ENCODE data around the gene ITGA11.

ITGA11 gene

DNA sequence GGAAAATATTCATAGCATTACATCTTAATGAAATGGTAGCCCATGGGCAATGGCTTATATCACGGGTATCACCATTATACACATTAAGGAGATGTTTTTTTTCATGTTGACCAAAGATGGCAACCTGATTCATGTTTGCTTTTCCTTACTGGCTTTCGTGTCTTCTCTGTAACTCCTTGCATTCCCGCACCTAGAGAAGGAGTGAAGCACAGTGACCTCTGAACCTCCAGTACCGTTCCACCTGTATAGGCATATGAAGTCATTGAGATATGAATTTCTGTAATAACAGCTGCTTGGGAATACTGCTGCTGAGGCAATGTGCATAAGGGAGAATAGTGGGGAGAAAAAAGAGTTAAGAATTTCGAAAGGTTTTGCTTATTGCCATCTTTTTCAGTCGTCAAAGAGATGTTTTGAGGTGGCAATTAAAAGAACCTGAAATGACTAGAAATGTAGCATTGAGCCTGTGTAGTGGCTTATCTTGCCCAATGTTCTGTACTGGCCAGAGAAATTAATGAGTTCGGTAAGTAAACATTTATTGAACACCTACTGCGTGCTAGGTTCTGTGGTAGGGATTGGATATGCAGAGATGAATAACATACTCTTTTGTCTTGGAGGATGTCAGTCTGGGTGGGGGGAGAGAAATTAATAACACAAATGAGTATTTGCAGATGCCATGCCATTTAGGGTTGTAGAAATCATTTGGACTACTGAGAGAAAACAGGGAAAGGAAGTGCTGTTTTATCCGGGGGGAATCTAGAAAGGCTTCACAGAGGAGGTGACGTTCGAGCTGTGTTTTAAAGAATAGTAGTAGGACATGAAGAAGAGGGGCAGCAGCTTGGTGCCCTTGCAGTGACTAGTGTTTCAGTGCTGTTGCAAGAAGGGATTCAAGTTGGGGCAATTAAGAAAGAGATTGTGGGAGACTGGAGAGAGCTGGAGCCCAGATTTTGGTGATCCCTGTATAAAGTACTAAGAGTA lies 151.9 kb downstream of the ITGA11 start:
- no peak for DNase-seq

DNA sequence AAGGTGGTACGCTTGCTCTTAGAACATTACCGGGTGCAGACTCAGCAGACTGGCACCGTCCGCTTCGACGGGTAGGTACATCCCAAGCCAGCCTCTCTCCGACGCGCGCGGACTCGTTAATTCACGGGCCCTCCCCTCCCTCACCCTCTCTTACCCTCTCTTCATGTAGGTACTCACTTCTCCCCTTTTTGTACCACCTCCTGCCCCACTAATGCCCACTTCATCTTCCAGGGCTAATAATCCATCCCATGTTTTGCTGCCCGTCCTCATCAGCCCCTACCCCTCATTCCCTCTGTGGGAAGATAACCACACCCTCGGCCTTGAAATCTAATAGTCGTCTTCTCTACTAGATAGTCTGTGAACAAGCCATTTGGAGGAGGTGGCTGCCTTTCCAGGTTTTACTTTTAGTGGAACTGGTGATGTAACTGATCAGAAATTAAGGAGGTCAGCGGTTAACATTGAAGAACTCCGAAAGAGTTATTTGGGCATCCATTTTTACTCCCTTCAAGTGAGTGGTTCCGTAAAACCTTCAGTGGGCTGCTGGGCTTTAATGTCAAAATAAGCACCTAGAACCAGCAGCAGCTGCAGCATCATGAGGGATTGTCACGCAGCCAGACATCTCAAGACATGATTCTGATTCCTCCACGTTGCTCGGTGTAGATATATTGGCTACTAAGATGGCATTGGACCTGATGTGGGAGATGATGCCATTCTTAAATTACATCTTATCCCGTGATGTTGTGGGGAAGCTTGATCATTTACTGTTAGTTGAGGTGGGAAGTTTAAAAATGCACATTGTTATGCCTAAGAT lies 153.2 kb downstream of the ITGA11 start:
- DNase-seq, result no peak

DNA sequence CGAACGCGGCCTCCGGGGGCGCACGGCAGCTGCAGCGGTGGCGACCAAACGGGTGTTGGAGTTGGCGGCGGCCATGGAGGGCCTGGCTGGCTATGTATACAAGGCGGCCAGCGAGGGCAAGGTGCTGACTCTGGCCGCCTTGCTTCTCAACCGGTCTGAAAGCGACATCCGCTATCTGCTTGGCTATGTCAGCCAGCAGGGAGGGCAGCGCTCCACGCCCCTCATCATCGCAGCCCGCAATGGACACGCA lies 153.7 kb downstream of the ITGA11 start:
- peak; percentile 66 for DNase-seq

DNA sequence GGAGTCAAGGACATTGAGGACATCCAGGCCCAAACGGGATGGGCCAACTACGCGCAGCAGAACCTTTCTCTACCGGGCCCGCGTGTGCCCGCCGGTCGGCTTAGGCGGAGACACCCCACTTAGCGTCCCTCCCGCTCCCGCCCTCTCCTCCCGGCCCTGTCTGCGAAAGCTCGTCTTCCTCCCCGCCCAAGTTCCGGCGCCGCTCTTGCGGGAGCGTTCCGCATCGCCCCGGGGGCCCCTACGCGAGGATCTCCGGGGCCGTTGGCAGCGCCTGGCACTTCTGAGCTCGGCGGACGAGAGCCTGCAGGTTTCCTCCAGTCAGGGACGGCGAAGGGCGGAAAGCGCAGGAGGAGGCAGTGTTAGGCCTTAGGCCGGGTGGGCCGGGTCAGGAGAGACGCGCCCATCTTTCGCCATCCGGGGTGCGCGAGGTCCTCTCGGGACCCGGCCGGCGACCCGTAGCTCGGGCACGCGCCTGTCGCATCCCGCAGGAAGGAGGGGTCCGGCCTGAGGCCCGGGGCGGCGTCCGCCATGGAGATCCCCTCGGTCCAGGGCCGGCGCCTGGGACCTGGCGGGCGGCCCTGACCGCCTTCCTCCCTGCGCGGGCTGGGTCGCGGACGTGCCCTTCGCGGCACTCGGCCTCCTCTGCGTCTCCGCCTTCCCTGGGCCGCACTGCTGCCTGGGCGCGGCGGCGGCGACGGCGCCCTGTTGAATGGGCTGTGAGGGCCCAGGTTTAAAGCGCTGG lies 154.2 kb downstream of the ITGA11 start, which contains the start of gene FEM1B:
TSS of gene FEM1B (plus strand) at position 143 of the 742 bp plus-strand sequence. CDS start 673 bp downstream, outside the sequence.
- DNase-seq, result peak; percentile 88

DNA sequence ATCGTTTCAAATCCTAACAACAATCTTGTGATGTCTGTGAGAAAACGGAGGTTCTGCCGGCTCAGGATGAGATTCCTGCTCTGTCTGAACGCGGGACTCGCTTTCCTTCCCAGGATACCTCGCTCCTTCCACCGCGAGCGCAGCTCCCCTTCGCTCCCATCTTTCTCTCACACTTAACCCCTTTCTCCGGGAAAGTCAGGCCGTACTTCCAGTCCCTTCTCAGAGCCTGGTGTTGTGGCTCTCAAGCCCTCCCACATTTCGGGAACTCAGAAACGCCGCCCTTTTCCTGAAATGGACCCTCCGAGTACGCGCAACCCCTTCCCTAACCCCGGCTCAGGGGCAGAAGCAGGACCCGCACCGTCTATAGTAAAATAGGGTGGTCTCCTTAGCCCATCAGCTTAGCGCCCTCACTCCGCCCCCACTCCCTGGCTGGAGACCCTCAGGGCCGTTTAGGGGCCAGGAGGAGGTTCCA lies 154.8 kb downstream of the ITGA11 start:
- DNase-seq, result peak; percentile 67

DNA sequence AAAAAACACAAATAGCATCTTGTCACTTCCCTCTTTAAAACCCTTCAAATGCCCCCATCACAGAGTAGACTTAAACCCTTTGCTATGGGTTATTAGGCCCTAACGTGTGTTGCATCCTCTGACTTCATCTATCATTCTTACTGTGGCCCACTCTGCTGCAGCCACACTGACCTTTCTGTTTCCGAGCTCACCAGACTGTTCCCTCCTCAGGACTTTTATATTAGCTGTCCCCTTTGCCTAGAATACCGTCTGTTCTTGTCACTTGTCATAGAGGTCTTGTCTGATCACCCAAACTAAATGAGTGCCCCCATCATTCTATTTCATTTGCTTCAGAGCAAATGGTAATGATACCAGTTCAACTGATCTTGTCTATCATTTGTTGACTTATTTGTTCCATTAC lies 155.3 kb downstream of the ITGA11 start:
- DNase-seq, result no peak

DNA sequence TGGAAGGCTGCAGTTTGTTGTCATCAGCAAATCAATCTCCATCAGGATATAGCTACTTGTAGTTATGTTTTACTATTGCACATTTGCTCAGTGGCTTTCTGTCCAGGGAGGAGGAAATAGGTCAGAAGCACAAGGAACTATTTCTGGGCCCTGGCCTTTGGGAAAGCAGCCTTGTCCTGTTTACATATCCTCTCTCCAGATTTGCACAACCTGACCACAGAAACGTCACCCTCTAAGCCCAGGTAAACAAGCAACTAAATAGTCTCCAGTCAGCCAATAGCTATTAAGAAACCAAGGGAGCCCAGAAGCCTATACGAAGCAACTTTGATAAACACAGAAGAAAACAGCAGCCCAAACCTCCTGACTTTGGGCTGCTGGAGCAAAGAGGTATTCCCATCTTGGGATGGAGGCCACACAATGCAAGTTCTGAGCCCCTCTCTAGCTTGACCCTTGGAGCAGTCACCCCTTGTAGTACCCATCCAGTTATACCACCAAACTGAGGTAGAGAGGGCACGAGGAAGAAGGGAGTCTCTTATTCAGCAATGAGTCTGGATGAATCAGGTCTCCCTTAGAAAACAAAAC lies 156.7 kb downstream of the ITGA11 start:
- no peak for DNase-seq

DNA sequence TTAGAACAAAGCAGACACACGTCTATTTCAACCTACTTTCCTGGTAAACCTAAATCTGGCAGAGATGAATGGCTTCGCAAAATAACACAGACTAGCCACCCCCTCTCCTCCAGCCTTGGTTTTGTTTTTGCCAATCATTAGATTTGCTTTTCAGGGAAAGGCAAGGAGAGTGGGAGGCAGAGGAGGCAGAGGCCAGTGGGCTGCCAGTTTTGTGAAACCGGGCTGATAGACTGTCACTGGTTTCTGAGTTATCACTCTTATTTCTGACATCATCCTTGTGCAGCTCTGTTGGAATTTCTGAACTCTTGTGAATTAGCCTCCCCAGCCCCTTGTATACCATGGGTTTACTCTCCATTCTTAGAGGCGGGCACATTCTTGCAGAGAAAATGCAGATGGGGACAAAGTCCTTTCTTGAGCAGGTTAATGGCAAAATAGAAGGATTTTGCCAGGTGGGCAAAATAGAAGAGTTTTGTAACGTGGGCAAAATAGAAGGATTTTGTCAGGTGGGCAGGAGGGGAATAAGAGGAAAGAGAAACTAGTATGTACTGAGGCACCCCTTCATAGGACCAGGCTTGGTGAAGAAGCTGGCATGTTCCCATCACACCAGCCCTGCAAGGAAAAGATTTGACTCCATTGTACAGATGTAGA lies 157.6 kb downstream of the ITGA11 start:
- no peak for DNase-seq

DNA sequence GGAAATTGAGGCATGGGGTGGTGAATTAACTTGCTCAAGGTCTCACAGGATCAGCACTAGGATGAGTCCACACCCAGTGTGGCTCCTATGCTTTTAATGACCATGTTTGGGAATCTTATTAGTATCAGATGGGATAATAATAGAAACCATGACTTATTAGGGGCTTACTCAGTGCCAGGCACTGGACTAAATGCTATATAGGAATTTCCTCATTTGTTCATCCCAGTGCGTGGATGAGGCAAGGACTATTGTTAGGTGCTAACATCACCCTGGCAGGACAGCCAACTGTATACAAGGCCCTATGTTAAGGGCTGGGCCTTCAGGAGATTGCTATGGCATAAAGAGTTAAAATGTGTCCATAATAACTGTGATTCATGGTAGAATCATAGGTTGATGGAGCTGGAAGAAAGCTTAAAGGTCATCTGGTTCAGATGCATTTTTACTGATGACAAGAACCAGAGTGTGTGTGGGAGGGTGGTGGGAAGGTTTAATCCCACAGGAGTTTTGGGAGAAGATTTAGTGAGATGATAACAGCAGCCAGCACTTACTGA lies 159.2 kb downstream of the ITGA11 start:
- no peak for DNase-seq

DNA sequence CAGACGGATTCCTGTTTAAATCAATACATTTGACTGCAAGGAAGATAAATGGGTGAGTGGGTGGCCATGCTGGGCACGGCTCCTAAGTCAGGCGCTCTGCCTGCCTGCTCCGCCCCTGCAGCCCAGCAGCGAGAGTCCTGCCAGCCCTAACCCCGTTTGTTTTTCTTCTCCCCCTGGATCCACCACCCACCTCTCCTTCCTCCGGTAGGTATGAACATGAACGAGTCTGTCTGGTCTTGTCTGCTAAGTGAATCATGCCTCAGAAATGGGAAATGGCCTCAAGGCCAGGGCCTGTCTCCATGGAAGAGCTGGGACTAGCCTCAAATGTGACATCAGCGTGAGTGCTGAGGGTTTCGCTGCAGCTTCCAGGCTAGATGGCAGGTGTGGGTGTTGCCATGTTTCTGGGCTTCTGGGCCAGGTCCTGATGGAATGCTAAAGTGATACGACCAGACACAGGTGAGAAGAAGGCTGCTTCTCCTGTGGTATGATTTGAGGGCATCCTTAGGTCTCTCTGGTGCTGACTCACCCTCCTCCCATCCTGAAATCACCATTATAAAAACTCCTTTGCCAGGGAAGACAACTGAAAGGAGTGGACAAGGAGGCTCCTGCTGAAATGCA lies 160.0 kb downstream of the ITGA11 start:
- DNase-seq, result peak; percentile 28

DNA sequence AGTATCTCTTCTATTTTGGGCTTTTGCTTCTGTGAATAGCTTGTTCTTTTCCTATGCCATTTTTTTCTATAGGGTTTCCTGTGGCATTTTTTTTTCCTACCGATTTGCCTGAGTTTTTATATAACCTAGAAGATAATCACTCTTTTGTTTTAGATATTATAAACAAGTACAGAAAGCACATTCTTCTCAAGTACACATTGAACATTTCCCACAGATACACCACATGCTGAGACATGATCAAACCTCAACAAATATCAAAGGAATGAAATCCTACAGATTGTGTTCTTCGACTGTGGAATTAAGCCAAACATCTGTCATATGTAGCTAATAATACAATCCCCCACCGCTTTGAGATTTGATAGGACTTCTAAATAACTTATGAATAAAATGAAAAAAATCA lies 163.6 kb downstream of the ITGA11 start:
- no peak for DNase-seq

DNA sequence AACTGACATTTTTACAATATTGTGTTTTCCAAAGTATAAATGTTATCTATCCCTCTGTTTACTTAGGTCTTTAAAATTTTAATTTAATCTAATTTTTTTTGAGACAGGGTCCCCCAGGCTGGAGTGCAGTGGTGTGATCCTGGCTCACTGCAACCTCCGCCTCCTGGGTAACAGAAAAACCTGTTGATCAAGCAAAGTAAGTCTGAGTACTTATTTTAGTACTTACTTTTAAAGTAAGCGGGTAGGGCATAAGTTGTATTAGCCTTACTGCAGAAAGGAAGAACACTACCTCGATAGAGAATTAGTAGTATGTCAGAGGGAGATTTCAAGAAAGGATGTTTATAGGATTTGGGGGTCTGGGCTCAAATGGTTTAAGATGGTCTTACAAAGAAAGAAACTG lies 166.3 kb downstream of the ITGA11 start:
- no peak for DNase-seq

DNA sequence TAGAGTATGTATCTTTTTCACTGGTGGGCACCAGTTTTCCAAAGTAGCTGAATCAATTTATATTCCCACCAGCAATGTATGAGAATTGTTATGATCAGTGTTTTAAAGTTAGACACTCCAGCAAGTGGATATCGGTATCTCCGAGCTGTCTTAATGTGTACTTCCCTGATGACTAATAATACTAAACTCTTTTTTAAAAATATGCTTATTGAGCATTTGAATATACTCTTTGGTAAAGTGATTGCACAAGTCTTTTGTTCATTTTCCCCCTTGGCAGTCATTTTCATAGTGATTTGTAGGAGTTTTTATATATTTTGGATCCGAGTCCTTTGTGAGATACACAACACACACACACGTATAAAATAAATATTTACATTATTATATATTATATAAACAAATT lies 166.9 kb downstream of the ITGA11 start:
- DNase-seq, result no peak

DNA sequence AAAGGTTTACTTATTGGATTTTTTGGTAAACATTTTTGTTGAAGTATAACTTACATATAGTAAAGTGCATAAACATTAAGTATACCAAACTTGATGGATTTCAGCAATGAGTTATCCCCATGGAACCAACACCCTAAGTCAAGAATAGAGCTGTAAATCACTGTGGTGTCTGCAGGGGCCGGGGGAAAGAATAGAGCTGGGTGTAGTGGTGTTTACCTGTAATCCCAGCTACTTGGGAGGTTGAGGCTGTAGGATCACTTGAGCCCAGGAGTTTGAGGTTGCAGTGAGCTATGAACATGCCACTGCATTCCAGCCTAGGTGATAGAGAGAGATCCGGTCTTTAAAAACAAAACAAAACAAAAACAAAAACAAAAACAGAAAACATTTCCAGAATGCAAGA lies 167.7 kb downstream of the ITGA11 start:
- no peak for DNase-seq

DNA sequence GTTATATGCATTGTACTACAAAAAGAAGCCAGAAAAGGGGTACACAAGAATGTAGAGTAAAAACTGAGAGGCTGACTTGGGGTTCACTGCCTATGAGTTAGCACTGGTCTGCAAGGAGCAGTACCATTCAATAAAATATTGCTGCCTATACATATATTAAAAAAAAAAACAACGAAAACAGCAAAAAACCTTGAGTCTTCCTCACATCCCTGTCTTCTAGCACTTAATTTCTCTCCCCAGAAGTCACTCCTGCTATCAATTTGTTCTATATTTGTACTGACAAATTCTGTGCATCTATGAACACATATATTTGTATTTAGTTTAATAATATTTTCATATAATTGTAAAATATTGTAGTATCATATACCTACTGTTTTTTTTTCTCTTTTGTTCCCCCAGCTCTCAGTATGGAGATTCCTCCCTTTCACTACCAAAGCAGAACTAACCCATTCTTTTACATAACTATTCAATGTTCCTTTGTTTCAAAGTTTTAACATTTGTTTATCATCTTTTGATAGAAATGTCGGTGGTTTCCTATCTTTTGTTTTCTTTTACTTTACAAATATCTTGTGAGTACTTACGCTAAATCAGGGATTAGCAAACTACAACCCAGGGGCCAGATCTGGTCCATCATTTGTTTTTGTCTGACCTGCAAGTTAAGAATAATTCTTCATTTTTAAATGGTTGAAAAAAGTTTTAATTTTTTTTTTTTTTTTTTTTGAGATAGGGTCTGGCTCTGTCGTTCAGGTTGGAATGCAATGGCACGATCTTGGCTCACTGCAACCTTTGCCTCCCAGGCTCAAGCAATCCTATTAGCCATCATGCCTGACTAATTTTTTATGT lies 169.2 kb downstream of the ITGA11 start:
- DNase-seq, result no peak

DNA sequence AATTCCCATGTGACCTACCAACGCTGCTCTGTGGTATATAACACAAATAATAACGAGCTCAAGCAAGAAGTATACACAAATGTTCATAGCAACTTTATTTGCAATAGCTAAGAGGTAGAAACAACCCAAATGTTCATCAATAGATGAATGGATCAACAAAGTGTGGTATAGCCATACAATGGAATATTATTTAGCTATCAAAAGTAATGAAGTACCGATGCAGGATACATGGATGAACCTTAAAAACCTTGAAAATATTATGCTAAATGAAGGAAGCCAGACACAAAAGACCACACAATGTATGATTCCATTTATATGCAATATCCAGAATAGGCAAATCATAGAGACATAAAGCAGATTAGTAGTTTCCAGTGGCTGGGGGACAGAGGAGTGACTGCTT lies 170.0 kb downstream of the ITGA11 start:
- DNase-seq, result no peak

DNA sequence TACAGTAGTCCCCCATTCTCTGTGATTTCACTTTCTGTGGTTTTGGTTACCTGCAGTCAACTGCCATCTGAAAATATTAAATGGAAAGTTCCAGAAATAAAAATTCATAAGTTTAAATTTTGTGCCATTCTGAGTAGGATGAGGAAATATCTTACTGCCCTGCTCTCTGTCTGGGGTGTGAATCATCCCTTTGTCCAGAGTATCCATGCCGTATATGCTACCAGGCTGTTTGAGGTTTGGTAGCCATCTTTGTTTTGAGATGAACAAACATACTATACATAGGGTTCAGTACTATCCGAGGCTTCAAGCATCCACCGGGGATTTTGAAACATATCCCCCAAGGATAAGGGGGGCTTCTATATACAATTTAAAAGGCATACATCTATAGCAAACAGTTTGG lies 170.7 kb downstream of the ITGA11 start:
- no peak for DNase-seq

DNA sequence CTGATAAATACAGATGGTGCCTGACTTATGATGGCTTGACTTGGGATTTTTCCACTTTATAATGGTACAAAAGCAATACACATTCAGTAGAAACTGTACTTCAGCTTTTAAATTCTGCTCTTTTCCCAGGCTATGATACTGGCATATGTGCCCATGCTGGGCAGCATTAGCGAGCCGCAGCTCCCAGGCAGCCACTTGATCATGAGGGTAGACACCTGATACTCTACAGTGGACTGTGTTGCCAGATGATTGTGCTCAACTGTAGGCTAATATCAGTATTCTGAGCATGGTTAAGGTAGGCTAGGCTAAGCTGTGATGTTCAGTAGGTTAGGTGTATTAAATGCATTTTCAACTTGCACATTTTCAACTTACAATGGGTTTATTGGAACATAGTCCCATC lies 172.1 kb downstream of the ITGA11 start:
- DNase-seq, result no peak

DNA sequence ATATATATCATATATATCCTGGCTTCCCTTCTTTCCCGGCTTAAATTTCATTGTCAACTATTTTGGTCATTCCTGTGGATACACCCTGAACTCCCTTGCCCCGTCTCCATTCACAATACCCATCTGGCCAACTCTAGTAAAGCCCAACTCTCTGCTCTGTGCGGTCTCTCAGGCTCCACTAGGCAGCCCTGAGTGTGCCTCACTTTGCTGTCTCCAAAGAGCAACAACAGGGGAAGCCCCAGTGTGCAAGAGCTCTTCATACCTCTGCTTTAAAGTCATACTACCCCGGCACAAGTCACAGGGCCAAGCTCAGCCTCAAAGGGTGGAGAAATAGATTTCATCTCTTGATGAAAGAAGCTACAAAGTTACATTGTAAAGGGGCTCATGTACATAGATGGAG lies 173.3 kb downstream of the ITGA11 start:
- no peak for DNase-seq

DNA sequence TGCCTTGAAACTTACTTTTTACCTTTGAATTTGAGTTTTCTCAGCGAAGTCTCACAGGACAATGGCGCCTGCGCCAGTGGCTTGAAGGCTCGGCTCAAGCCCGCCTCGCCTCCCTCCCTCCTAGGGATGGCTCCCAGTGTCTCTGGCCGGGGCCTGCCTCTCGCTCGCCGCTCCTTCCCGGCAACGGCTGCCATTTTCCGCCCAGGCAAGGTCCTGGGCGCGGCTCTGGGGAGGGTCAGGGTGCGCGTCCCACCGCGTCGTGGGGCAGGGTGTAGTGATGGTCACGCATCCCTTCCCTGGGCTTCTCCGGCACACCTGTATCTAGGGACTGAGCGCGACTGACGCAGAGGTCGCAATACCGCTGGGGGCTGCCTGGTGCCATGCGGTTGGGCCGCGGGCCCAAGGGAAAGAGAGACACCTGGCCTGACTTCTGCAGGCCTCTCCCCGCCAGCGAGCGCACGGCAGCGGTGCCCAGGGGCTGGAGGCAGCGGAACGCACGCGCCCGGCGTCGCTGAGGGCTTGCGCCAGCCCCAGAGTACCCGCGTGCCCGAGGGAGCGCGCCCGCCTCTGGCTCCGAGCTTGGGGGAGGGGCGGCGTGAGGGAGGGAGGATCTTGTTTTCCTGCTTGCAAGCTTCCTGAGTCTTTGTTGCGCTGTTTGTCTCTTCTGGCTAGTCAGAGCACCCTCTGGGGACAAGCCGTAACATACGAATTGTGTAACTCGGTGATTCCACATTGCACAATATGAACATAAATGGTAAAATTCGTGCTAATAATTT lies 175.1 kb downstream of the ITGA11 start:
- peak; percentile 88 for DNase-seq

Data from NCI-H146 (cell line).